ENCODE data around the gene SIRPB2. TPM values are rescaled to one million over a fixed set of nuclear protein-coding genes. Genes with fewer than 3 reads are reported as not detected.

SIRPB2 gene
- total and polyA plus RNA-seq, 2 of the 4 experiments (the other 2 are of a cell fraction): not detected

- no peak overlapping the region for H2AFZ ChIP-seq (replicated peaks; ENCODE audit: low read length, poor library complexity)
- no peak overlapping the region for H4K91ac ChIP-seq (ENCODE audit: insufficient read depth, low read depth, low read length)
- no peaks in the 10 kb centered on the region for H3K9me1 ChIP-seq (ENCODE audit: insufficient read depth, low read length)
- ChIA-PET POLR2A (ENCODE audit: unreplicated experiment) (no interaction called here), CTCF (interaction anchor here (1.0 kb wide), 1 partner anchor 18 kb away, joined by 3 read pairs; no protein-coding TSS in a partner anchor)
- no CpG with 5 or more reads among the region's 5 CpGs for WGBS, 2 experiments (ENCODE audit: extremely low coverage in 2 of 2, insufficient read length in 1 of 2)
- no peak overlapping the region for H2AK5ac ChIP-seq (ENCODE audit: low read depth, low read length)
- no peak overlapping the region for H2BK20ac ChIP-seq (ENCODE audit: low read depth, low read length)
- no peak overlapping the region for H3K14ac ChIP-seq (replicated peaks; ENCODE audit: low read depth, low read length)
- H3K4me1 ChIP-seq (ENCODE audit: control insufficient read depth, insufficient read depth, low read length): no peaks in the 10 kb centered on the region
- H3K79me1 ChIP-seq (ENCODE audit: low read depth in 1 of 2, low read length in 2 of 2): no peaks in the 10 kb centered on the region
- no peak overlapping the region for H3K18ac ChIP-seq (ENCODE audit: low read depth, low read length)
- H3K56ac ChIP-seq (ENCODE audit: extremely low read depth, insufficient read depth, low read length): no peak overlapping the region
- H3K27me3 ChIP-seq (ENCODE audit: control insufficient read depth, insufficient read depth, low read length): peaks cover 10% of the 10 kb centered on the region
- H3K4me2 ChIP-seq (ENCODE audit: low read depth, low read length): no peak overlapping the region
- DNase-seq (no peak), ATAC-seq (ENCODE audit: low read depth) (no peak)
- intact Hi-C loops (cut with micrococcal nuclease) (no loop called here), dilution Hi-C loops (cut with HindIII; ENCODE audit: low sequenced_read_pairs, unreplicated experiment) (no loop called here), in situ Hi-C loops (cut with MboI; ENCODE audit: low sequenced_read_pairs) (no loop called here)
- no peak overlapping the region for H4K5ac ChIP-seq (ENCODE audit: low read depth, low read length)
- TF ChIP-seq MAFK (IDR thresholded peaks at IDR 0.05; ENCODE audit: low read depth, low read length): no peak
- TF ChIP-seq CHD1 (IDR thresholded peaks at IDR 0.05; ENCODE audit: low read depth, low read length): no peak
- TF ChIP-seq MAZ (IDR thresholded peaks at IDR 0.05; ENCODE audit: borderline replicate concordance, low read depth, low read length): no peak
- no peak for TF ChIP-seq CTCF (conservative IDR thresholded peaks at IDR 0.05; ENCODE audit: low read depth, low read length)
- TF ChIP-seq BHLHE40 (IDR thresholded peaks at IDR 0.05; ENCODE audit: low read depth, low read length): no peak
- TF ChIP-seq NFE2L2 (IDR thresholded peaks at IDR 0.05; ENCODE audit: low read depth, low read length): no peak
- TF ChIP-seq RCOR1 (IDR thresholded peaks at IDR 0.05; ENCODE audit: insufficient replicate concordance, low read length): no peak
- TF ChIP-seq RAD21 (IDR thresholded peaks at IDR 0.05; ENCODE audit: low read length): no peak
- TF ChIP-seq USF2 (IDR thresholded peaks at IDR 0.05; ENCODE audit: low read depth, low read length): no peak
- no peak for TF ChIP-seq POLR2A (IDR thresholded peaks at IDR 0.05; ENCODE audit: low read depth, low read length)
- TF ChIP-seq ELK1 (IDR thresholded peaks at IDR 0.05; ENCODE audit: borderline replicate concordance, low read depth, low read length): no peak
- TF ChIP-seq RFX5 (IDR thresholded peaks at IDR 0.05; ENCODE audit: low read depth, low read length): no peak
- TF ChIP-seq FOS (IDR thresholded peaks at IDR 0.05; ENCODE audit: low read depth, low read length): no peak
- no peak for TF ChIP-seq MXI1 (IDR thresholded peaks at IDR 0.05; ENCODE audit: borderline replicate concordance, low read depth, low read length)
- no peak for TF ChIP-seq SMC3 (IDR thresholded peaks at IDR 0.05; ENCODE audit: low read depth, low read length)
- no peak for TF ChIP-seq CEBPB (IDR thresholded peaks at IDR 0.05; ENCODE audit: low read depth, low read length)
- no peak overlapping the region for H3K4me3 ChIP-seq (ENCODE audit: insufficient read depth, low read depth, low read length)
- H4K20me1 ChIP-seq (ENCODE audit: insufficient read depth, low read length): no peaks in the 10 kb centered on the region
- H3K36me3 ChIP-seq (ENCODE audit: control insufficient read depth, insufficient read depth, low read length): no peaks in the 10 kb centered on the region
- no peaks in the 10 kb centered on the region for H3K9me3 ChIP-seq (ENCODE audit: control insufficient read depth, insufficient read depth, low read length)
- no peak overlapping the region for H4K8ac ChIP-seq (ENCODE audit: low read depth in 2 of 2, low read length in 2 of 2)
- H3K4ac ChIP-seq (ENCODE audit: low read depth, low read length): no peak overlapping the region
- no peak overlapping the region for H3K23ac ChIP-seq (ENCODE audit: low read depth, low read length)
- no peak overlapping the region for H2BK120ac ChIP-seq (ENCODE audit: low read depth, low read length)
- no peak overlapping the region for H3K9ac ChIP-seq (ENCODE audit: low read depth, low read length)
- H2BK15ac ChIP-seq (ENCODE audit: low read depth, low read length): no peak overlapping the region
- H2AK9ac ChIP-seq (replicated peaks; ENCODE audit: low read depth, low read length, poor library complexity): no peak overlapping the region
- H2BK5ac ChIP-seq (ENCODE audit: low read depth, low read length, poor library complexity, severe bottlenecking): no peak overlapping the region
- BruUV-seq (replicated peaks): no TSS peak
- no peak overlapping the region for H3K27ac ChIP-seq (ENCODE audit: insufficient read depth, low read length)
These were observed 6.6 kb downstream of the SIRPB2 start for GRCh38 chr20:1484438-1485116.
